ENCODE data around the gene SERPINB2.

Gene SERPINB2

GRCh38 chr18:63892566-63892965 is 5.1 kb downstream of the SERPINB2 start:
- no peak for DNase-seq (ENCODE audit: low read depth)
- H3K4me3 ChIP-seq (ENCODE audit: control insufficient read depth, low read depth, low read length) = no peak overlapping the region
- no peak for TF ChIP-seq CTCF (IDR thresholded peaks at IDR 0.05; ENCODE audit: control insufficient read depth, insufficient read depth, low read depth, low read length, missing control alignments)

- no peak for DNase-seq (ENCODE audit: low read depth)
- no peak for TF ChIP-seq CTCF (IDR thresholded peaks at IDR 0.05; ENCODE audit: control insufficient read depth, insufficient read depth, low read depth, low read length, missing control alignments)
- H3K4me3 ChIP-seq (ENCODE audit: control insufficient read depth, low read depth, low read length) = no peak overlapping the region
These were observed 6.7 kb downstream of the SERPINB2 start for GRCh38 chr18:63894106-63894772.

- no peak for TF ChIP-seq CTCF (IDR thresholded peaks at IDR 0.05; ENCODE audit: control insufficient read depth, insufficient read depth, low read depth, low read length, missing control alignments)
- DNase-seq (ENCODE audit: low read depth) = no peak
- H3K4me3 ChIP-seq (ENCODE audit: control insufficient read depth, low read depth, low read length) = no peak overlapping the region
These were observed 7.7 kb downstream of the SERPINB2 start for GRCh38 chr18:63895190-63895589.

- TF ChIP-seq CTCF (IDR thresholded peaks at IDR 0.05; ENCODE audit: control insufficient read depth, insufficient read depth, low read depth, low read length, missing control alignments) = no peak
- no peak overlapping the region for H3K4me3 ChIP-seq (ENCODE audit: control insufficient read depth, low read depth, low read length)
- no peak for DNase-seq (ENCODE audit: low read depth)
These were observed 9.6 kb downstream of the SERPINB2 start for GRCh38 chr18:63897072-63897471.

- TF ChIP-seq CTCF (IDR thresholded peaks at IDR 0.05; ENCODE audit: control insufficient read depth, insufficient read depth, low read depth, low read length, missing control alignments) = no peak
- DNase-seq (ENCODE audit: low read depth) = no peak
These were observed 11.7 kb downstream of the SERPINB2 start for GRCh38 chr18:63899206-63899605.

GRCh38 chr18:63903851-63904570 is 16.5 kb downstream of the SERPINB2 start:
- H3K4me3 ChIP-seq (ENCODE audit: control insufficient read depth, low read depth, low read length) = no peak overlapping the region
- TF ChIP-seq CTCF (IDR thresholded peaks at IDR 0.05; ENCODE audit: control insufficient read depth, insufficient read depth, low read depth, low read length, missing control alignments) = no peak
- no peak for DNase-seq (ENCODE audit: low read depth)

More at GRCh38 chr18:63899206-63899605, 11.7 kb downstream of the SERPINB2 start:
- no peak overlapping the region for H3K4me3 ChIP-seq (ENCODE audit: control insufficient read depth, low read depth, low read length)
